ENCODE results near the gene NUP210.

NUP210 gene

GRCh38 chr3:13288732-13289718 is 131.1 kb downstream of the NUP210 start:
- H3K36me3 ChIP-seq (ENCODE audit: insufficient read depth, low read length), result no peaks in the 10 kb centered on the region
- no peaks in the 10 kb centered on the region for H3K9me3 ChIP-seq (replicated peaks; ENCODE audit: low read length)
- H3K4me3 ChIP-seq (ENCODE audit: low read length), result no peak overlapping the region
- no peaks in the 10 kb centered on the region for H3K4me1 ChIP-seq (ENCODE audit: control insufficient read depth, insufficient read depth, low read length)
- H3K27me3 ChIP-seq (ENCODE audit: control insufficient read depth, insufficient read depth, low read length), result peaks cover 9% of the 10 kb centered on the region
- H3K4me2 ChIP-seq (ENCODE audit: low read length), result no peak overlapping the region
- H3K9ac ChIP-seq (ENCODE audit: low read depth, low read length), result no peak overlapping the region

GRCh38 chr3:13287833-13288232 is 132.3 kb downstream of the NUP210 start:
- no peak overlapping the region for H3K4me2 ChIP-seq (ENCODE audit: low read length)
- H3K9me3 ChIP-seq (replicated peaks; ENCODE audit: low read length), result no peaks in the 10 kb centered on the region
- no peak overlapping the region for H3K4me3 ChIP-seq (ENCODE audit: low read length)
- H3K4me1 ChIP-seq (ENCODE audit: control insufficient read depth, insufficient read depth, low read length), result no peaks in the 10 kb centered on the region
- H3K9ac ChIP-seq (ENCODE audit: low read depth, low read length), result no peak overlapping the region
- H3K27me3 ChIP-seq (ENCODE audit: control insufficient read depth, insufficient read depth, low read length), result peaks cover 18% of the 10 kb centered on the region
- H3K36me3 ChIP-seq (ENCODE audit: insufficient read depth, low read length), result no peaks in the 10 kb centered on the region

DNA sequence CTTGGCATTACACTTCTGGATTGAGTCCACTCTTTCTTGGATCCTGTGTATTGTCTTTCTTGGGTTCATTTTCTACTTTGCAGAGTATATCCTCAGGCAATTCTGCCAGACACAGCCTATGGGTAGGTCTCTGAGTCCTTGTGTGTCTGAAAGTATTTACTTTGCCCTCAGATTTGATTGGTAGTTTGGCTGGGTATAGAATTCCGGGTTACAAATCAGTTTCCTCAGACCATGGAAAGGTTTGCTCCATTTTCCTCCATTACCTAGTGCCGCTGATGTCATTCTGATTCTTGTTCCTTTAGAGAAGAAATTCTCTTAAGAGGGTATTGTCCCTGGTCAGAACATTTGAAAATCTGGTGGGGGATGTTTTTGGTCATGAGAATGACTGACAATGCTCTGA is 133.2 kb downstream of the NUP210 start:
- no peaks in the 10 kb centered on the region for H3K9me3 ChIP-seq (replicated peaks; ENCODE audit: low read length)
- H3K36me3 ChIP-seq (ENCODE audit: insufficient read depth, low read length), result no peaks in the 10 kb centered on the region
- peaks cover 23% of the 10 kb centered on the region for H3K27me3 ChIP-seq (ENCODE audit: control insufficient read depth, insufficient read depth, low read length)
- no peak overlapping the region for H3K4me2 ChIP-seq (ENCODE audit: low read length)
- H3K9ac ChIP-seq (ENCODE audit: low read depth, low read length), result no peak overlapping the region
- no peak overlapping the region for H3K4me3 ChIP-seq (ENCODE audit: low read length)
- no peaks in the 10 kb centered on the region for H3K4me1 ChIP-seq (ENCODE audit: control insufficient read depth, insufficient read depth, low read length)

DNA sequence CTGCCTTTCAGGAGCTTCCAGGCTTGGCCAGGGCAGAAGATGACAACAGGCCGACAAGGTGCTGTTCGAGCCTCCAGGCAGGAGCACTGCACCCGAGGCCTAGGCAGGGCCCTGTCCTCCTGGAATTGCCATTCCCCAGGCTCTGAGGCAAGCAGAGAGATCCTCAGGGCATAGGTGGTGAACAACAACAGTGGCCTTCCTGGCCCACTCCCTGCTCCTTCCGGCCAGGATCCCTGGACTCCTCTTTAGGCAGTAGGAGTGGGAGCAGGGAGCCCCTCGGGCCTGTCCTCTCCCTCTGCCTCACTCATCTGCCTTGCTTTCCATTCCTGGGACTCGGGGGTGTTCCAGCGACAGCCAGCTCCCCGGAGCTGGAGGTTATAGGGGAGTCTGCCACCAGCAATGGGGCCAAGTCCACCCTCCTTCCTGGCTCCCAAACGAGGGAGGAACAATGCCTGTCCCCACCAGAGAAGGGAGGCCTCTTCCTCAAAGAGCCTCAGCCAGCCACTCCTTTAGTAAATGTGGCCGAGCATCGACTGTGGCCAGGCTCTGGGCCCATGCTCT is 135.0 kb downstream of the NUP210 start:
- H3K9me3 ChIP-seq (replicated peaks; ENCODE audit: low read length), result no peaks in the 10 kb centered on the region
- H3K4me1 ChIP-seq (ENCODE audit: control insufficient read depth, insufficient read depth, low read length), result no peaks in the 10 kb centered on the region
- no peaks in the 10 kb centered on the region for H3K36me3 ChIP-seq (ENCODE audit: insufficient read depth, low read length)
- no peak overlapping the region for H3K4me2 ChIP-seq (ENCODE audit: low read length)
- H3K4me3 ChIP-seq (ENCODE audit: low read length), result no peak overlapping the region
- H3K27me3 ChIP-seq (ENCODE audit: control insufficient read depth, insufficient read depth, low read length), result peaks cover 36% of the 10 kb centered on the region
- no peak overlapping the region for H3K9ac ChIP-seq (ENCODE audit: low read depth, low read length)

DNA sequence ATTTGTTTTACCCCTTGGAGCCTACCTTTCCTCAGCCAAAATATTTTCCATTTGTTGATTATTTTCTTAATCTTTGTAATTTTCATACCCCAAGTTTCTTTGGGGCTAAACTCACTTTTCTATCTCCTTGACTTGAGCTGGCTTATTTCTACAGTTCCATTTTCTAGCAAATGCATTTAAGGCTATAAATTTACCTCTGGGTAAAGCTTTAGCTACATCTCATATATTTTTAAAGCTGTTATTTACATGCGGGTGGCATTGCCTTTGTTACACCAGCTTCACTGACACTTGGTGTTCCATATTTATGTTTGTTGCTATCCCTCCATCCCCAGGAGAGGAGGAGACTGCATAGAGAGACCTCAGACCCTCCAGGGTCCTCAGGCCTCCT is 136.3 kb downstream of the NUP210 start:
- H3K9ac ChIP-seq (ENCODE audit: low read depth, low read length), result no peak overlapping the region
- no peaks in the 10 kb centered on the region for H3K36me3 ChIP-seq (ENCODE audit: insufficient read depth, low read length)
- H3K9me3 ChIP-seq (replicated peaks; ENCODE audit: low read length), result no peaks in the 10 kb centered on the region
- H3K4me2 ChIP-seq (ENCODE audit: low read length), result no peak overlapping the region
- peaks cover 46% of the 10 kb centered on the region for H3K27me3 ChIP-seq (ENCODE audit: control insufficient read depth, insufficient read depth, low read length)
- no peaks in the 10 kb centered on the region for H3K4me1 ChIP-seq (ENCODE audit: control insufficient read depth, insufficient read depth, low read length)
- no peak overlapping the region for H3K4me3 ChIP-seq (ENCODE audit: low read length)

GRCh38 chr3:13282986-13283876 is 136.9 kb downstream of the NUP210 start:
- Histone ChIP-seq H3K9ac (ENCODE audit: low read depth, low read length) (no peak overlapping the region), H3K36me3 (ENCODE audit: insufficient read depth, low read length) (no peaks in the 10 kb centered on the region), H3K4me2 (ENCODE audit: low read length) (no peak overlapping the region), H3K4me1 (ENCODE audit: control insufficient read depth, insufficient read depth, low read length) (no peaks in the 10 kb centered on the region), H3K4me3 (ENCODE audit: low read length) (no peak overlapping the region), H3K27me3 (ENCODE audit: control insufficient read depth, insufficient read depth, low read length) (peaks cover 46% of the 10 kb centered on the region), H3K9me3 (replicated peaks; ENCODE audit: low read length) (no peaks in the 10 kb centered on the region)

GRCh38 chr3:13282358-13282985 is 137.7 kb downstream of the NUP210 start:
- Histone ChIP-seq H3K9me3 (replicated peaks; ENCODE audit: low read length) (no peaks in the 10 kb centered on the region), H3K4me3 (ENCODE audit: low read length) (no peak overlapping the region), H3K4me1 (ENCODE audit: control insufficient read depth, insufficient read depth, low read length) (no peaks in the 10 kb centered on the region), H3K27me3 (ENCODE audit: control insufficient read depth, insufficient read depth, low read length) (peaks cover 52% of the 10 kb centered on the region), H3K4me2 (ENCODE audit: low read length) (no peak overlapping the region), H3K36me3 (ENCODE audit: insufficient read depth, low read length) (no peaks in the 10 kb centered on the region), H3K9ac (ENCODE audit: low read depth, low read length) (no peak overlapping the region)

DNA sequence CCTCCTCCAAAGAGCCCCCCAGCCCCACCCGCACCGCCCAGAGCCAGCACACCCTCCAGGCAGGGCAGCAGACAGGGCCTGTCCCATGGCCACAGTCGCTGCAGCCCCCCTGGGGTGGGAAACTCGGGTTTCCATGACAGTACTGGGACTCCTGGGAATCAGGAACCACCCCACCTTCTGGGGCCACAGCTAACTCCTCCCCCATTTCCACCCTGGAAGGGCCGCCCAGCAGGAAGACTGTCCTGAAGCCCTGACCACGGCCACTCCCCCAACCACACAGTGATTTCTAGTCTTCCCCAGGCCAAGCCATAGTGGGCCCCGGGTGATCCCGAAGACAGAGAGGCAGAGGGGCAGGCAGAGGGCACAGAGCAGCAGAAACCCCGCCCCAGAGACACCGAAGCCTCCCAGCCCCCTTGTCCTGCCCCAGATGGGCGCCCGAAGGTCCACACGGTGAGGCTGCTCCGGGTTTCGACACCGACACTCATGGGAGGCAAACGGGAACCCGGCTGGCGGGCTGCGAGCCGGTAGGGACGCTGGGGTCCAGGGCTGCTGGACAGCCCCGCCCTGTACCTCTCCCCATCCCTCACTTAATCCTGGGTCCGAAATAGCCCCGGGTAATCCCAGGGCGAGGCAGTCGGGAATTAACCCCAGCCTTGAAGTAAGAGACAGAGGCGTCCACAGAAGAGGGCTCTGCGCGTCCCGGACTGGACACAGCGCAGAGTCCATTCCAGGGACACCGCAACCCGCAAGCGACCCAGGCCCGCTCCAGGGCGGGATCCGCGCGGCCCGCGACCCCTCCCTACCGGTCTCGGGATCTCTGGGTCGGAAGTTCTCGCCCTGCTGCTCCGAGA is 138.4 kb downstream of the NUP210 start:
- Histone ChIP-seq H3K9me3 (replicated peaks; ENCODE audit: low read length) (no peaks in the 10 kb centered on the region), H3K4me1 (ENCODE audit: control insufficient read depth, insufficient read depth, low read length) (no peaks in the 10 kb centered on the region), H3K27me3 (ENCODE audit: control insufficient read depth, insufficient read depth, low read length) (peaks cover 59% of the 10 kb centered on the region), H3K9ac (ENCODE audit: low read depth, low read length) (no peak overlapping the region), H3K36me3 (ENCODE audit: insufficient read depth, low read length) (no peaks in the 10 kb centered on the region), H3K4me2 (ENCODE audit: low read length) (no peak overlapping the region), H3K4me3 (ENCODE audit: low read length) (no peak overlapping the region)

GRCh38 chr3:13280811-13281506 is 139.2 kb downstream of the NUP210 start:
- H3K27me3 ChIP-seq (ENCODE audit: control insufficient read depth, insufficient read depth, low read length), result peaks cover 61% of the 10 kb centered on the region
- no peak overlapping the region for H3K4me2 ChIP-seq (ENCODE audit: low read length)
- no peak overlapping the region for H3K4me3 ChIP-seq (ENCODE audit: low read length)
- H3K9me3 ChIP-seq (replicated peaks; ENCODE audit: low read length), result no peaks in the 10 kb centered on the region
- no peaks in the 10 kb centered on the region for H3K4me1 ChIP-seq (ENCODE audit: control insufficient read depth, insufficient read depth, low read length)
- no peak overlapping the region for H3K9ac ChIP-seq (ENCODE audit: low read depth, low read length)
- no peaks in the 10 kb centered on the region for H3K36me3 ChIP-seq (ENCODE audit: insufficient read depth, low read length)

- Histone ChIP-seq H3K4me3 (ENCODE audit: low read length) (no peak overlapping the region), H3K4me2 (ENCODE audit: low read length) (no peak overlapping the region), H3K27me3 (ENCODE audit: control insufficient read depth, insufficient read depth, low read length) (peaks cover 66% of the 10 kb centered on the region), H3K9me3 (replicated peaks; ENCODE audit: low read length) (no peaks in the 10 kb centered on the region), H3K36me3 (ENCODE audit: insufficient read depth, low read length) (no peaks in the 10 kb centered on the region), H3K9ac (ENCODE audit: low read depth, low read length) (no peak overlapping the region), H3K4me1 (ENCODE audit: control insufficient read depth, insufficient read depth, low read length) (no peaks in the 10 kb centered on the region)
Observed at GRCh38 chr3:13280122-13280790, 139.9 kb downstream of the NUP210 start.
